Measurements from ENCODE around the gene CD34.

GRCh38 chr1:207898260-207898659, 12.7 kb downstream of the CD34 start:
- TF ChIP-seq ISL1 (CRISPR knock-in tag; IDR thresholded peaks at IDR 0.05) (no peak), ZNF70 (CRISPR knock-in tag; IDR thresholded peaks at IDR 0.05) (no peak), ZFP3 (CRISPR knock-in tag; IDR thresholded peaks at IDR 0.05) (no peak), TOX (CRISPR knock-in tag; IDR thresholded peaks at IDR 0.05; ENCODE audit: borderline replicate concordance) (no peak), ESRRG (CRISPR knock-in tag; IDR thresholded peaks at IDR 0.05) (no peak), CSRNP3 (CRISPR knock-in tag; IDR thresholded peaks at IDR 0.05) (no peak), BACH2 (CRISPR knock-in tag; IDR thresholded peaks at IDR 0.05; ENCODE audit: borderline replicate concordance) (no peak)

Data from SK-N-SH treated with all-trans-retinoic acid at 6 μM for 48 hours (cell line).